NCI-H187 treated with DMSO at 0.1 percent for 48 hours (cell line): ENCODE data around the gene TMEM236.

Experiments
- DNase-seq: peaks from one replicate; lab custom pipeline; 2025; lab: John Stamatoyannopoulos, UW

TMEM236 gene

GRCh38 chr10:17787087-17787961 lies 35.3 kb downstream of the TMEM236 start:
- DNase-seq, result no peak

- DNase-seq, result no peak
Observed at GRCh38 chr10:17788646-17789045, 36.6 kb downstream of the TMEM236 start.

GRCh38 chr10:17789396-17789795 lies 37.4 kb downstream of the TMEM236 start:
- DNase-seq, result no peak

GRCh38 chr10:17790651-17791050 lies 38.6 kb downstream of the TMEM236 start:
- DNase-seq, result no peak

GRCh38 chr10:17792991-17793390 lies 41.0 kb downstream of the TMEM236 start:
- no peak for DNase-seq

GRCh38 chr10:17793823-17794644 lies 42.0 kb downstream of the TMEM236 start:
- no peak for DNase-seq

GRCh38 chr10:17795083-17795482 lies 43.1 kb downstream of the TMEM236 start:
- DNase-seq, result no peak

GRCh38 chr10:17795813-17796594 lies 44.0 kb downstream of the TMEM236 start:
- DNase-seq, result no peak

- no peak for DNase-seq
Observed at GRCh38 chr10:17801507-17801906, 49.5 kb downstream of the TMEM236 start.

- no peak for DNase-seq
Observed at GRCh38 chr10:17802350-17802749, 50.3 kb downstream of the TMEM236 start.

- DNase-seq, result no peak
Observed at GRCh38 chr10:17802976-17803375, 51.0 kb downstream of the TMEM236 start.

- DNase-seq, result no peak
Observed at GRCh38 chr10:17805330-17805729, 53.3 kb downstream of the TMEM236 start.

- no peak for DNase-seq
Observed at GRCh38 chr10:17805921-17806577, 54.0 kb downstream of the TMEM236 start.

GRCh38 chr10:17808971-17809841 lies 57.2 kb downstream of the TMEM236 start, which contains the start of gene MRC1:
TSS of gene MRC1 (plus strand) at chr10:17809348. CDS start at chr10:17809466, 118 bp downstream.
- DNase-seq, result no peak

GRCh38 chr10:17811146-17811865 lies 59.3 kb downstream of the TMEM236 start:
- DNase-seq, result no peak

GRCh38 chr10:17814973-17815372 lies 63.0 kb downstream of the TMEM236 start:
- no peak for DNase-seq

GRCh38 chr10:17816199-17816598 lies 64.2 kb downstream of the TMEM236 start:
- DNase-seq, result no peak

GRCh38 chr10:17817316-17817715 lies 65.3 kb downstream of the TMEM236 start:
- DNase-seq, result no peak

GRCh38 chr10:17817790-17818189 lies 65.8 kb downstream of the TMEM236 start:
- no peak for DNase-seq

GRCh38 chr10:17819836-17820235 lies 67.8 kb downstream of the TMEM236 start:
- no peak for DNase-seq
